Liver (tissue), 9 donors: ENCODE data around the gene BCAT1. TPM values are rescaled to one million over a fixed set of nuclear protein-coding genes. Genes with fewer than 3 reads are reported as not detected.

Experiments used
- DNase-seq: peaks from one replicate; pipeline ENCODE4 v3.0.0-alpha.2; 2017; ENCODE audit warnings: low spot score
- H3K27ac ChIP-seq, 2 donors: one replicate each; pipeline ENCODE4 v1.7.0; 2013; ENCODE audit warnings: inconsistent platforms in 2 of 2, low read length in 2 of 2, control low read depth in 1 of 2, low read depth in 1 of 2, mild to moderate bottlenecking in 1 of 2
- H3K27me3 ChIP-seq, 4 donors: one replicate each; pipeline versions ENCODE4 v1.6.1 to v1.7.0; 2013; ENCODE audit warnings: low read length in 3 of 4, inconsistent platforms in 1 of 4, mild to moderate bottlenecking in 1 of 4, moderate library complexity in 1 of 4; ENCODE audit not compliant: control insufficient read depth in 4 of 4, insufficient read depth in 4 of 4
- H3K36me3 ChIP-seq, 4 donors: one replicate each; pipeline versions ENCODE4 v1.6.1 to v1.7.0; 2013; ENCODE audit warnings: low read length in 3 of 4, mild to moderate bottlenecking in 3 of 4, low read depth in 1 of 4, moderate library complexity in 1 of 4; ENCODE audit not compliant: control insufficient read depth in 4 of 4, insufficient read depth in 3 of 4
- H3K4me1 ChIP-seq, 4 donors: one replicate each; pipeline versions ENCODE4 v1.6.1 to v1.7.0; 2013; ENCODE audit warnings: low read length in 3 of 4, mild to moderate bottlenecking in 3 of 4, moderate library complexity in 1 of 4; ENCODE audit not compliant: control insufficient read depth in 4 of 4, insufficient read depth in 4 of 4
- H3K4me3 ChIP-seq, 3 donors: one replicate each; pipeline versions ENCODE4 v1.6.1 to v1.7.0; 2013; ENCODE audit warnings: low read length in 3 of 3, control low read depth in 1 of 3, low read depth in 1 of 3, mild to moderate bottlenecking in 1 of 3
- H3K9ac ChIP-seq, 2 donors: one replicate each; pipeline ENCODE4 v1.7.0; 2013; ENCODE audit warnings: low read length in 2 of 2, mild to moderate bottlenecking in 2 of 2, moderate library complexity in 2 of 2, control low read depth in 1 of 2, low read depth in 1 of 2
- H3K9me3 ChIP-seq, 4 donors: one replicate each; pipeline versions ENCODE4 v1.6.1 to v1.7.0; 2013; ENCODE audit warnings: low read length in 3 of 4; ENCODE audit not compliant: control insufficient read depth in 4 of 4
- ATF3 ChIP-seq: IDR thresholded peaks from 2 replicates; pipeline ENCODE4 v1.6.1; 2016; ENCODE audit warnings: antibody characterized with exemption
- EGR1 ChIP-seq, 2 donors: IDR thresholded peaks; 2 replicates each; pipeline ENCODE4 v1.6.1; 2016 to 2018; ENCODE audit warnings: antibody characterized with exemption in 2 of 2, low read depth in 2 of 2
- FOXA1 ChIP-seq: IDR thresholded peaks from 2 replicates; pipeline ENCODE4 v1.6.1; 2016; ENCODE audit warnings: antibody characterized with exemption
- GABPA ChIP-seq, 2 donors: IDR thresholded peaks in 1 of 2; conservative IDR thresholded peaks in 1 of 2; 2 replicates each; pipeline ENCODE4 v1.6.1; 2016; ENCODE audit warnings: antibody characterized with exemption in 2 of 2, mild to moderate bottlenecking in 1 of 2, moderate library complexity in 1 of 2
- JUND ChIP-seq, 2 donors: IDR thresholded peaks; 2 replicates each; pipeline ENCODE4 v1.6.1; 2016; ENCODE audit warnings: antibody characterized with exemption in 2 of 2
- MAX ChIP-seq: IDR thresholded peaks from 2 replicates; pipeline ENCODE4 v1.6.1; 2016; ENCODE audit warnings: antibody characterized with exemption
- NR2F2 ChIP-seq: IDR thresholded peaks from 2 replicates; pipeline ENCODE4 v1.6.1; 2016; ENCODE audit warnings: antibody characterized with exemption
- REST ChIP-seq: IDR thresholded peaks from 2 replicates; pipeline ENCODE4 v1.6.1; 2016; ENCODE audit warnings: antibody characterized with exemption, mild to moderate bottlenecking
- RXRA ChIP-seq, 2 donors: IDR thresholded peaks; 2 replicates each; pipeline ENCODE4 v1.6.1; 2017 to 2018; ENCODE audit warnings: antibody characterized with exemption in 2 of 2, mild to moderate bottlenecking in 1 of 2
- SP1 ChIP-seq: IDR thresholded peaks from 2 replicates; pipeline ENCODE4 v1.6.1; 2018; ENCODE audit warnings: antibody characterized with exemption, mild to moderate bottlenecking
- YY1 ChIP-seq: IDR thresholded peaks from 2 replicates; pipeline ENCODE4 v1.6.1; 2016; ENCODE audit warnings: antibody characterized with exemption, mild to moderate bottlenecking
- ZBTB33 ChIP-seq: IDR thresholded peaks from 2 replicates; pipeline ENCODE4 v1.6.1; 2016; ENCODE audit warnings: antibody characterized with exemption
- WGBS: extraction: QIAGEN DNeasy Blood & Tissue Kit; methylation state at CpG from one replicate; pipeline ENCODE4 v1.1.7; 2013; 5-methylcytosine and 5-hydroxymethylcytosine counted together
- polyA plus RNA-seq, 2 donors: library from polyadenylated mRNA; stranded (reverse) in 1 of 2; unstranded in 1 of 2; fragments of 200-250 nt in 1 of 2; fragments of >200 nt in 1 of 2; fragmentation: Nextera tagmentation in 1 of 2; extraction: Ambion mirVana in 1 of 2; gene quantifications; one replicate each; pipeline versions ENCODE4 v1.2.1 to v1.2.3, GENCODE V29; 2013 to 2015
- total RNA-seq, 2 donors: library from RNA; depleted of rRNA; stranded (reverse); fragments of >200 nt; gene quantifications; one replicate each; pipeline ENCODE4 v1.2.3, GENCODE V29; 2014
- donor health status: healthy.
- donor health status: healthy.
- donor health status: healthy.
- donor health status: healthy.
- donor health status: healthy.

Gene BCAT1
- total and polyA plus RNA-seq, 4 donors, result 0.14 to 10.0 (median 0.85) TPM

GRCh38 chr12:24970177-24970576 lies 21.3 kb upstream of the BCAT1 start:
- H3K27ac ChIP-seq, result no peak overlapping the region
- no peaks in the 10 kb centered on the region for H3K4me1 ChIP-seq
- no peak overlapping the region for H3K9ac ChIP-seq
- no peaks in the 10 kb centered on the region for H3K27me3 ChIP-seq
- WGBS, result 75% methylated on average over 6 of the region's 6 CpGs
- no peak for TF ChIP-seq NR2F2
- DNase-seq, result no peak
- no peak overlapping the region for H3K4me3 ChIP-seq
- no peaks in the 10 kb centered on the region for H3K9me3 ChIP-seq
- no peaks in the 10 kb centered on the region for H3K36me3 ChIP-seq

- H3K27me3 ChIP-seq, result no peaks in the 10 kb centered on the region
- H3K9ac ChIP-seq, result no peak overlapping the region
- no peak overlapping the region for H3K27ac ChIP-seq
- WGBS, result 86% methylated on average over 15 of the region's 15 CpGs
- no peak for TF ChIP-seq YY1
- no peak for TF ChIP-seq RXRA (IDR thresholded peaks at IDR 0.05)
- TF ChIP-seq FOXA1, result no peak
- TF ChIP-seq MAX, result no peak
- no peaks in the 10 kb centered on the region for H3K36me3 ChIP-seq
- DNase-seq, result no peak
- no peak overlapping the region for H3K4me3 ChIP-seq
- no peaks in the 10 kb centered on the region for H3K4me1 ChIP-seq
- peaks cover 0 to 5% (median under 1%) of the 10 kb centered on the region in 4 donors for H3K9me3 ChIP-seq
These were observed 18.2 kb upstream of the BCAT1 start for GRCh38 chr12:24966951-24967564.

GRCh38 chr12:24964342-24964741 lies 15.4 kb upstream of the BCAT1 start:
- no peak overlapping the region for H3K4me3 ChIP-seq
- TF ChIP-seq YY1 (no peak), REST (no peak), ZBTB33 (no peak), JUND (IDR thresholded peaks at IDR 0.05) (no peak), SP1 (no peak), EGR1 (IDR thresholded peaks at IDR 0.05; ENCODE audit: low read depth in 2 of 2) (no peak), ATF3 (no peak), GABPA (IDR thresholded peaks at IDR 0.05 in 1 of 2, conservative IDR thresholded peaks at IDR 0.05 in 1 of 2) (no peak), RXRA (IDR thresholded peaks at IDR 0.05) (no peak)
- H3K9me3 ChIP-seq, result peaks cover 0 to 5% (median under 1%) of the 10 kb centered on the region in 4 donors
- no peak for DNase-seq
- H3K9ac ChIP-seq, result no peak overlapping the region
- WGBS, result 53% methylated on average over 1 of the region's 1 CpG
- no peaks in the 10 kb centered on the region for H3K27me3 ChIP-seq
- no peaks in the 10 kb centered on the region for H3K4me1 ChIP-seq
- H3K36me3 ChIP-seq, result no peaks in the 10 kb centered on the region
- no peak overlapping the region for H3K27ac ChIP-seq
